Embryonic facial prominence (tissue), 1 donor: ENCODE data around the gene TSHR.

Experiments used
- DNase-seq: peaks from one replicate; pipeline ENCODE4 v3.0.0-alpha.2; 2016; ENCODE audit errors: extremely low spot score

TSHR gene

DNA sequence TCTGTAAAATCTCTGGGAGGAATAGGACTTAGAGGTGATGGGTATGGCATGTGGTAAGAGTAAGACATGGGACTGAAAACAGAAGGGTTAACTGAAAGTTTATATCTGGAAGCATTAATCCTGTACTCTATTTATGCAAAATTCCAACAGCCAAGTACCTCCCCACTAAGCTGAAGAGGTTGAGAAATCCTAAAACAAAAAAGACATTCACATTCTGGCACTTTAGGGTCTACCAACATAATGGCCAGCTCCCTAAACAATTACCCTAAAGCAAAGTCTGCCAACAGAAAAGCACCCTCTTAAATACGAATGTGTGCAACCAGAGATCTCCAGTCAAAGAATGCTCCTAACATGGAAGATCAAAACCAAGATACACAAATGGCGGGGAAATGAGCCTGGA is 178.0 kb downstream of the TSHR start:
- no peak for DNase-seq

DNA sequence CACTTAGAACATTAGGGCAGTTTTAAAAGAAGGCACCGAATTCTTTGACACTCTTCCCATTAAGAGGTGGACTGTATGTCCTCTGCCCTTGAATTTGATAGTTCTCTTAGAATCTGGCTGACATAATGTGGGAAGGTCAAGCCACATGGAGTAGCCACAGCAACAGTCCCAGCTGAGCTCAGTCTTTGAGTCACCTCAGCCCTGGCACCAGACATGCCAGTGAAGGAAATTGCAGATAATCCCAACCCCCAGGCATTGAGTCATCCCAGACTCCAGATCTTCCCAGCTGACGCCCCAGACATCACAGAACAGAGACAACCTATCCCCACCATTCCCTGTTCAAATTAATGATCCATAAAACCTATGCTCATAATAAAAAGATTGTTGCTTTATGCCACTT is 181.9 kb downstream of the TSHR start:
- no peak for DNase-seq

DNA sequence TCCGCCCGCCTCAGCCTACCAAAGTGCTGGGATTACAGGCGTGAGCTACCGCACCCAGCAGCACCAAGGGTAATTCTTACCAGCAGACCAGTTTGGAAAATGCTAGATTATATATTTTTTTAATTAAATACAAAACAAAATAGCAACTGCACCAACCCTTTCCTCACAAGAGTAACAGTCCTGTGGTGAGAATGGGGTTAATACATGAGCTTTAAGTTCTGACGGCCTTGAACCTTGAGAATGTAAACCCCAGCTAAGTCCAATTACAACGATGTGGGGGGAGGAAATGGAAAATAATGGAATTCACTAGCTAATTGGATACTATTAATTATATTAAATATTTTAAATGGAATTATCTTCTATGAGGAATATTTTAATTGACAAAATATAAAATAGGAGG is 183.0 kb downstream of the TSHR start:
- DNase-seq, result no peak

DNA sequence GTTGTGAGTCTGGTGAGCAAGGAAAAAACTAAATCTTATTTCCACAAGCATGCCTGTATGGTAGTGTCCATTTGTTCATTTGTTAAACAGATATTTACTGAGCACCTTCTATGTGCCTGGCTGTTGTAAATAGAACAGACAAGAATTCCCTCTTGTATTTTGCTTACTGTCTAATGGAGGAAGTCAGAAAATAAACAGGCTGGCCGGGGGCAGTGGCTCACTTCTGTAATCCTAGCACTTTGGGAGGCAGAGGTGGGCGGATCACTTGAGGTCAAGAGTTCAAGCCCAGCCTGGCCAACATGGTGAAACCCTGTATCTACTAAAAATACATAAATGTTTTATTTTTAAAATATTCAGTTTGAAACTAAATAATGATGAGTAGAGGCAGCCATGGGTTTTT is 186.0 kb downstream of the TSHR start:
- no peak for DNase-seq

DNA sequence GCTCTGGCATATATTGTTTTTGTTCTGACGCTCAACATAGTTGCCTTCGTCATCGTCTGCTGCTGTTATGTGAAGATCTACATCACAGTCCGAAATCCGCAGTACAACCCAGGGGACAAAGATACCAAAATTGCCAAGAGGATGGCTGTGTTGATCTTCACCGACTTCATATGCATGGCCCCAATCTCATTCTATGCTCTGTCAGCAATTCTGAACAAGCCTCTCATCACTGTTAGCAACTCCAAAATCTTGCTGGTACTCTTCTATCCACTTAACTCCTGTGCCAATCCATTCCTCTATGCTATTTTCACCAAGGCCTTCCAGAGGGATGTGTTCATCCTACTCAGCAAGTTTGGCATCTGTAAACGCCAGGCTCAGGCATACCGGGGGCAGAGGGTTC is 188.4 kb downstream of the TSHR start:
- DNase-seq, result no peak

DNA sequence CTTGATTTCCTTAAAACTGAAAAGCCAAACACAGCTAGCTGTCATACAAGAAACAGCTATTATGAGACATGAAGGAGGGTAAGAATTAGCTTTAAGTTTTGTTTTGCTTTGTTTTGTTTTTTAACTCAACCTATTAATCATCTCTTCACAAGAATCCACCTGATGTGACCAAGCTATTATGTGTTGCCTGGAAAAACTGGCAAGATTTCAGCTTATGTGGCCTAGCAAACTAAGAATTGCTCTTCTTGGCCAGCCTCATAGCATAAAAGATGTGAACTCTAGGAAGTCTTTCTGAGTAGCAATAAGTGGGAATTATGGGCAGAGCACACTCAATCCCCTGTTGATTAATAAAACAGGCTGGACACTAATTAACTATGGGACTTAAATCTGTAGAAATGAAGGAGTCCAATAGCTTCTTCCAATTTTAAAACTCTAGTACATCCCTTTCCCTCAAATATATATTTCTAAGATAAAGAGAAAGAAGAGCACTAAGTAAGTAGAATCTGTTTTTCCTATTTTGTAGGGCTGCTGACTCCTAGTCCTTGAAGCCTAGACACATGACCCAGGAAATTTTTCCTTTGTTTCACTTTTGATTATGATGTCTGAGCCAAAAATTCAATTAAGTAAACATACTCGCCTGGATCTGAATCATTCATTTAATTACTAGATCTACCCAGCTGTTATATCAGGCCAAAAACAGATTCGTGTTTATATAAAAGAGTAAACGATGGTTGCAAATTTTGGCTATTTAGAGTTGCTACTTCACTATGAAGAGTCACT is 189.6 kb downstream of the TSHR start:
- no peak for DNase-seq

DNA sequence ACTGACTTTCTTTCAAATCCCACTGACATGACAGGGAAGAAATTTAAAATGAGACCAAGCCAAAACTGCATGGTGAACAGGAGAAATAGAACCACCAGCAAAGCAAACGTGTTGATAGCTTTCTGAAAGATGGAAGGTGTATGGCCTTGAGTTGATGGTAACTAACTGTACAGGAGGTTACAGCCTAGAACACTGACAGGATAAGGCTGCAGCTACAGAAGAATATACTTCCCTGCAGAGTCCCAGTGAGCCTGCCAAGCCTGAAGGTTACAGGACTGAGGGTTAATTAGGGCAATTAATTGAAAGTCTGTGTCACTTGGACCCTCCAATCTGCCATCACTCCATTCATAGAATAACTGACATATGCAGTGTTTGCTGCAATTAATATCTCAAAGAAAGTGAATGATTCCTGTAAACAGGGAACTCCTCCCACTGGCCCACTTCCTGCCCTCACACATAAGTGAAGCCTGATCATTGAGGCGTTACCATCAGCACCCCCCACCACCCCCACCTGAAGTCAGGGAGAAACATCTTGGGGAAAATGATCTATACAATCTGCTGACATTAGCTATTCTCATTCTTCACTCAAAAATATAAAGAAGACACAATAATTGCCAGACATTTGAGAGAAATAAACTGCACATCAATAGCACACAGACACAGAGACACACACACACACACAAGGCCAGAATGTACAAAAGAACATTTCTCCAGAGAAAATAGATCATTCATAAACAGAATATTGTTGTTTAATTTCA is 191.9 kb downstream of the TSHR start:
- DNase-seq, result no peak

- no peak for DNase-seq
Measured at GRCh38 chr14:81148635-81149034, 193.2 kb downstream of the TSHR start.

DNA sequence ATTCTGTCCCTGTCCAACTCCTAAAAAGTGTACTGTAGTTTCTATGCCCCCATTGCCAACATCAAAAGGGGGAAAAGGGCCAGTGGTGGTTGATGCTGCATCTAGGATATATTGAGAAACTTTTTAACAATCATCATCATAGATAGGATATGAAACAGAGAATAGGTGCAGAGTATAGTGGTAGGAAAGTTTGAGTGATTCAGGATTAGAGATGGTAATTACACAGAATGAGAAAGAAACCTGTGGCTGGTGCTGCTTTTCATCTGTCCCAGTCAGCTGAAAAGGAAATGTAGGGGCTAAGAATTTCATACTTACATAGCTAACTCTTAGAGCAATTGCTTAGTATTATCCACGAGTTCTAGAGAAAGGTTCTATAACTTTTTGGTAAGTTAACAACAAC is 197.8 kb downstream of the TSHR start:
- DNase-seq, result no peak

GRCh38 chr14:81157431-81157830 is 202.0 kb downstream of the TSHR start:
- DNase-seq, result no peak

DNA sequence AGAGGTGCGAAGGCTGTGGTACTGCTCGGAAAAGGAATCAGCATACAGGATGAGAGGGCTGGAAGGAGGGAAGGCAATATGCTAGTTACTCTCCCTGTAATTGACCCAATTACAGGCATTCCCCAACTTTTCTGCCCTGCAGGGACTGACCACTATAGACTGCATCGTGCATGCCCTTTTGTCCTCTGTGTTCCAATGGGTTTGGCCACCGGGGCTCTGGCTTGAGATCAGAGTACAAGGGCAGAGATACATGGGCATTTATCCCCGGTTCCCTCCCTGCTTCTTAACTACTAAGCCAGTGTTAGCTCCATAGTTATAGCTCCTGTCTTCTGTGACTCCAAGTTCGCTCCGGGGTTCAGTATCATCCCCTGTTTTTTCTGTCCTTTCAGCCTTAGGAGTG is 205.7 kb downstream of the TSHR start:
- DNase-seq, result no peak

GRCh38 chr14:81161749-81162148 is 206.3 kb downstream of the TSHR start:
- no peak for DNase-seq

DNA sequence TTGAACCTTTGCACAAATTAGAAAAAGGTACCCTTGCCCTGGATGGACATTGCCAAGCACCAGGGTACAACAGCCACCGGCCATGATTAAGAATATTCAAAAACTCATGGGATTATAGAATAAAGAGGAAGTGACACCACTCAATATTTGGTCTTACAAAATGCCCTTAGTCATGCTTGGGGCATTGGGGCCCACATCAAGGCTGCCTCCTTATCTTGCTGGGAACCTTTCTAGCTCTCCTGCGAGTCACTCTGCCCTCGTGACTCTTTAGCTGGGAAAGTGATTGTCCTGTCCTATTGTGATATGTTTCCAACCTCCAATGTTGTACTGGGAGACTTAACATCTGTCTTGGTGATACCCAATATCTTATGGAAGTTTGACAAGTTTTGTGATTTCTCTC is 207.5 kb downstream of the TSHR start:
- no peak for DNase-seq

GRCh38 chr14:81164167-81164774 is 208.8 kb downstream of the TSHR start:
- no peak for DNase-seq

DNA sequence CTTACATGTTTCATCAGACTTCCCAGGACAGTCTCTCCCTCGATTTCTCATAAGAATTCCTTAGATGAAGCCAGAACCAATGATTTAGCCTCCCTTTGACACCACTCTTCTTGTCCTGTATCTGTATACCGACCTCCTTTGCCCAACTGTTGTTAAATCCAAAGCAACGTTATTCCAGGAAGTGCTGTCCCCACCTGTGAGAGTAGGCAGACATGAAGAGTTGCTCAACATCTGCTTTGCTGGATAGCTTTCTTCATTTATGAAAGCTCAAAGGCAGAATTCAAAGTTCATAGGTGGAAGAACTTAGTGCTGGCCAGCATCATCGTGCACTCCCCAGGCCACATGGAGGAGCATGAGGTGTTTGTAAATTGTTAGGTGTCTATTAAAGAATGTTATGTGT is 209.8 kb downstream of the TSHR start:
- no peak for DNase-seq

DNA sequence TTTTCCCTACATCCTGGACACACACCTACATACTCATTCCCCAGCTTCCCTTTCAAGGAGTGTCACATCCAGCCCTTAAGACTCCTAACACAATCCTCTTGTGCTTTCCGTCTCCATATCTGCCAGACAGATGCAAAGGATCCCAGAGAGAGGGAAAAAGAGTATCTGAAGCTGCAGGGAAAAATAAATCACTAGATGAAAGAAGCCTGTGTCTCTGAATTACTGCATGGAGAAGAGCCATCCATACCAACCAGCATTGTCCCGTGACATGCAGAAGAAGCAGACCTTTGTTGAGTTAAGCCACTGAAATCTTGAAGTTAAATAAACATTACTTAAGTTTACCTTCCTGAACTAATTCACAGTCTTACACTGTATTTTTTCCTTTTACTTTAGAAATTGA is 210.7 kb downstream of the TSHR start:
- no peak for DNase-seq

GRCh38 chr14:81169267-81169666 is 213.8 kb downstream of the TSHR start:
- DNase-seq, result no peak

- DNase-seq, result no peak
Measured at GRCh38 chr14:81169711-81170103, 214.3 kb downstream of the TSHR start.

DNA sequence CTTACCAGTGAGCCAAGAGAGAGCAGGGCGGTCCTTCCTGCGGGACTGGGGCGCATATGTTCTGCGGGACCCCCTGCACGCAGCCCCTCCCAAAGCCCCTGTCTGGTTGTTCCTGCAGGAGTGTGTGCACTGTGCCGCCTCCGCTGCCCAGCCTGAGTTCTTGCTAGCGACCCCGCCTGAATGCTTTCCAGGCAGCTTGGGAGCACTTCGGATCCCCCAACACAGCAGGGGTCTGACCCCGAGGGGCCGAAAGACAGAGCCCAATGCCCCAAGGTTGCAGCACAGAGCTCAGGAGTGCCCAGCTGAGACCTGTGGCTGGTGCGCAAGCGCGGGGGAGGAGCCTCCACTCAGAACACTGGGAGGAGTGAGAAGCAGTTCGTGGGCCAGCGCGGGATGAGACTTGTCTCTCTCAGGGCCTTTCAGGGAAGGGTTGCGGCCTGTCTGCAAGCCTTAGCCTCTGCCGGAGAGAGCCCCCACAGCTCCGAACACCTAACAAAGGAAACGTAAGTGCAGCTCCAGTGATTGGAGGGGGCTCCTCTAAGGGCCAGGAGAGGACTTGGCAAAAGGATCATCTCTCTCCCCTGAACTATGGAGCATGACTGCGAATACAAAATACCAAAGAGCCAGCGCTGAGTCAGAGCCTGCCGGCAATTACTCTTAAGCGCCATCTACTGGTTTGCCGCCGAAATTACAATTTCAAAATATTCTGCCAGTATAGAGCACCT is 214.8 kb downstream of the TSHR start:
- DNase-seq, result peak; percentile 74

- no peak for DNase-seq
Measured at GRCh38 chr14:81170829-81171195, 215.4 kb downstream of the TSHR start.

- DNase-seq, result no peak
Measured at GRCh38 chr14:81172353-81172752, 216.9 kb downstream of the TSHR start.

DNA sequence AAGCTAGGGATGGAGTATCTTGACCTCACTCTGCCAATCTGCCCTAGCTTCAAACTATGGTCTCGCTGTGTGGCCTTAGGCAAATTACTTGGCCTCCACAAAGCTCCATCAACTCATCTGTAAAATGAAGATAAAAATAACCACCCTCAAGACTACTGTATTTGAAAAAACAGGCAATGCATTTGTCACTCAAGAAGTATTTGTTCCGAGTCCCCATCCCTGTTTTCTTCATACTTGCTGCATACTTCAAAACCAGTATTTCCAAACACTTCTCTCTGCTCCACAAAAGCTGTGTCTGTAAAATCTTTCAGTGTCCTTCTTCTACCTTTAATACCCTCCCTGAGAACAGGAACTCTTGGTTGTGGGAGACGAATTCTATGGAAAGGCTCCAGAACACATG is 217.5 kb downstream of the TSHR start:
- DNase-seq, result no peak
